GM19240 (cell line): Measurements from ENCODE around the gene C11orf52.

Experiments
- DNase-seq: peaks from one replicate; pipeline ENCODE4 v3.0.0; 2011; ENCODE audit warnings: low spot score; ENCODE audit not compliant: insufficient read length

The C11orf52 gene

GRCh38 chr11:111937844-111938243 lies 19.1 kb downstream of the C11orf52 start:
- DNase-seq: no peak

GRCh38 chr11:111938687-111939160 lies 20.0 kb downstream of the C11orf52 start:
- peak; percentile 47 for DNase-seq

- DNase-seq: no peak
Measured at GRCh38 chr11:111939836-111940604, 21.3 kb downstream of the C11orf52 start.

- no peak for DNase-seq
Measured at GRCh38 chr11:111941963-111942362, 23.2 kb downstream of the C11orf52 start.

GRCh38 chr11:111942829-111943228 lies 24.1 kb downstream of the C11orf52 start:
- DNase-seq: no peak

- DNase-seq: no peak
Measured at GRCh38 chr11:111944139-111944538, 25.4 kb downstream of the C11orf52 start.

GRCh38 chr11:111944651-111945051 lies 25.9 kb downstream of the C11orf52 start:
- DNase-seq: no peak

- DNase-seq: no peak
Measured at GRCh38 chr11:111945198-111945597, 26.5 kb downstream of the C11orf52 start.

GRCh38 chr11:111946499-111946898 lies 27.8 kb downstream of the C11orf52 start:
- DNase-seq: no peak

- no peak for DNase-seq
Measured at GRCh38 chr11:111947143-111947542, 28.4 kb downstream of the C11orf52 start.

- no peak for DNase-seq
Measured at GRCh38 chr11:111949519-111950426, 31.1 kb downstream of the C11orf52 start.

- no peak for DNase-seq
Measured at GRCh38 chr11:111951565-111951964, 32.9 kb downstream of the C11orf52 start.

GRCh38 chr11:111954154-111954553 lies 35.4 kb downstream of the C11orf52 start:
- DNase-seq: no peak

GRCh38 chr11:111957663-111958444 lies 39.1 kb downstream of the C11orf52 start:
- DNase-seq: no peak

- DNase-seq: no peak
Measured at GRCh38 chr11:111960916-111961315, 42.2 kb downstream of the C11orf52 start.

- DNase-seq: no peak
Measured at GRCh38 chr11:111961389-111962300, 42.9 kb downstream of the C11orf52 start.

GRCh38 chr11:111963931-111964340 lies 45.2 kb downstream of the C11orf52 start:
- DNase-seq: no peak

GRCh38 chr11:111966678-111967077 lies 48.0 kb downstream of the C11orf52 start:
- DNase-seq: no peak

GRCh38 chr11:111967649-111968048 lies 48.9 kb downstream of the C11orf52 start:
- no peak for DNase-seq

- DNase-seq: no peak
Measured at GRCh38 chr11:111969344-111969743, 50.6 kb downstream of the C11orf52 start.
